GM13977 (cell line): Measurements from ENCODE around the gene TDRD1.

ENCODE experiments used
- DNase-seq: peaks from one replicate; pipeline ENCODE4 v3.0.0; 2012; ENCODE audit warnings: low spot score
- in situ Hi-C: fragments of 300-500 bp; cut with MboI; formaldehyde crosslinking; loops from one replicate; pipeline ENCODE4 v1.12.0; 2022; ENCODE audit warnings: low sequenced_read_pairs, low pct_unique_long_range_greater_than_20kb, mixed read lengths, inconsistent platforms; ENCODE audit not compliant: unreplicated experiment
- TF ChIP-seq, protein P1 (sequence below): IDR thresholded peaks from 2 replicates; pipeline ENCODE4 v1.5.1; 2012; ENCODE audit warnings: mild to moderate bottlenecking, control low read depth; ENCODE audit not compliant: insufficient read depth; ENCODE audit errors: extremely low read depth, missing control alignments

TDRD1 gene

DNA sequence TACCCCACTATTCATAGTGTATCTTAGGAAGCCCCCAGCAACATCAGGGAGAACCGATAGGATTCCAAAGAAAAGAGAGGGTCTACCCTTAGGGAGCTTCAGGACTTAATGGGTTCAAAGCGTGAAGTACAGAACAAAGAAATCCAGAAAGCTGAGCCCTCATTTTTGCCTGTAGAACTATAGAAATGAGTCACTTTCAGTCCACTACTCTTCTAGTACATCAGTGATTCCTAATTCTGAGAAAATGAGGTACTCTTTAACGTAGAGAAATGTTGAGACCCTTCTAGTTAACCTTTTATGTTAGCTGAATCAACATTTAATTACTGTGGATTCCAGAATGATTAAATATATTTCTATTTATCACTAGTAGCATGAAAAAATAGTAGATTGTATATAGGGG, 1.8 kb downstream of the TDRD1 start:
- TF ChIP-seq, protein P1, sequence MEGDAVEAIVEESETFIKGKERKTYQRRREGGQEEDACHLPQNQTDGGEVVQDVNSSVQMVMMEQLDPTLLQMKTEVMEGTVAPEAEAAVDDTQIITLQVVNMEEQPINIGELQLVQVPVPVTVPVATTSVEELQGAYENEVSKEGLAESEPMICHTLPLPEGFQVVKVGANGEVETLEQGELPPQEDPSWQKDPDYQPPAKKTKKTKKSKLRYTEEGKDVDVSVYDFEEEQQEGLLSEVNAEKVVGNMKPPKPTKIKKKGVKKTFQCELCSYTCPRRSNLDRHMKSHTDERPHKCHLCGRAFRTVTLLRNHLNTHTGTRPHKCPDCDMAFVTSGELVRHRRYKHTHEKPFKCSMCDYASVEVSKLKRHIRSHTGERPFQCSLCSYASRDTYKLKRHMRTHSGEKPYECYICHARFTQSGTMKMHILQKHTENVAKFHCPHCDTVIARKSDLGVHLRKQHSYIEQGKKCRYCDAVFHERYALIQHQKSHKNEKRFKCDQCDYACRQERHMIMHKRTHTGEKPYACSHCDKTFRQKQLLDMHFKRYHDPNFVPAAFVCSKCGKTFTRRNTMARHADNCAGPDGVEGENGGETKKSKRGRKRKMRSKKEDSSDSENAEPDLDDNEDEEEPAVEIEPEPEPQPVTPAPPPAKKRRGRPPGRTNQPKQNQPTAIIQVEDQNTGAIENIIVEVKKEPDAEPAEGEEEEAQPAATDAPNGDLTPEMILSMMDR, result no peak
- DNase-seq, result peak; percentile 48
- in situ Hi-C loops, result no loop called here

DNA sequence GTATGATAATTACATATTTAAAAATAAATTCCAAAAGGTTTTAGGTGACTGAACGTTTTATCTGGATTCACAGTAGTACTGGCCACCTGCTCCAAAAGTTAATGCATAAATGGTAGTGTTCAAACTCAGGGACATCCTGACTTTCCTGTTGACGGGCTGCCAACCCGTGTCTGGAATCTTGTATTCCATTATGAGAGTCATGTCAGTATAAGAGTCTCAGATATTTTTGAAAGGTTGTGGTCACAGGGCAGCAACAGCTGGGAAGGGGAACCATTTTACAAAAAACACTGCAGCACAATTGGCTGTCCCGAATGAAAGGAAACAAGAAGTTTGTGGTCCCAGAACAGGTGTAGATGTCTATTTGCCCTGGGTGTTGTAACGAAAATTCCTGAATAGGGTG, 2.8 kb downstream of the TDRD1 start:
- DNase-seq, result no peak
- TF ChIP-seq, protein P1, result no peak
- in situ Hi-C loops, result no loop called here

DNA sequence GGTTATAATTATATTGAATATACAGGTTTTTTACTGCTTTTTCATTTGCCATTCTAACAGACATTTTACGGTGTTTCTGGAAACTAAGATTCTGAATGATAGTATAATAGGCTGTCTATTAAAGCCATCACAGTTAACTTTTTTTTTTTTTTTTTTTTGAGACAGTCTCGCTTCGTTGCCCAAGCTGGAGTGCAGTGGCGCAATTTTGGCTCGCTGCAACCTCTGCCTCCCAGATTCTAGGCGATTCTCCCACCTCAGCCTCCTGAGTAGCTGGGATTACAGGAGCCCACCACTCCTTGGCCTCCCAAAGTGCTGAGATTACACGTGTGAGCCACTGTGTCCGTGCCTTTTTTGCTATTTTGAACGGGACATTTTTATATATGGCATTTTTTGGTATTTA, 4.4 kb downstream of the TDRD1 start:
- TF ChIP-seq, protein P1, result no peak
- DNase-seq, result no peak
- in situ Hi-C loops, result no loop called here

GRCh38 chr10:114184276-114184675, 5.1 kb downstream of the TDRD1 start:
- TF ChIP-seq, protein P1, result no peak
- DNase-seq, result no peak
- in situ Hi-C loops, result no loop called here

DNA sequence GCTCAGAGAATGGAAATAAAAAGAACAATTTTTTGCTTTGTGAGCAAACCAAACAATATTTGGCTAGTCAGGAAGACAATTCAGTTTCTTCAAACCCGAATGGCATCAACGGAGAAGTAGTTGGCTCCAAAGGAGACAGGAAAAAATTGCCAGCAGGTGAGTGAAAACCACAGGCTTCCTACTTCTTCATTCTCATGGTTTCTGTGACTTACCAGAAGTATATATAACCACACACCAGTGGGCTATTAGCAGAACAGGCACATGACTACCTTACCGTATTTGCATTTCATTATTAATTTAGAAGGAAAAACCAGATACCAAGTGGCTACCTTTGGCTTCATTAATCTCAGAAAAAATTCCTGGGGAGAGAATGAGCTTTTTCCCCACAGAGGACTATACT, 8.8 kb downstream of the TDRD1 start:
- in situ Hi-C loops, result no loop called here
- no peak for DNase-seq
- TF ChIP-seq, protein P1, result no peak

DNA sequence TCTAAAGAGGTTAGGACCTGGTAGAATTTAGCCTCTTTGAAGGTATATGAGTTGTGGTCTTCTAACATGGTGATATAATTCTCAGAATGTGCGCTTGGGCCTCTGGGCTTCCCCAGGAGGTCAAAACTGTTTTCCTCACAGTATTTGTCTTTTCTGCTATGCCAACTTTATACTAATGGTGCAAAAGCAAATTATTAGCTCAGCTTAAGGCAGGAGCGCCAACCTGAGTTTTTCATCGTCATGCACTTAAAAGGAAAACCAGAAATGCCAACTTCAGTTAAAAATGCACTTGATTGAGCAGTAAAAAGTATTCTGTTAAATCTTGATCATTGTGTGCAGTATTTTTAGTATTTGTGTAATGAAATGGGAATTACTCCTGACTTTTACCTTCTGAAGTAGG, 9.7 kb downstream of the TDRD1 start:
- no peak for DNase-seq
- TF ChIP-seq, protein P1, result no peak
- in situ Hi-C loops, result no loop called here

DNA sequence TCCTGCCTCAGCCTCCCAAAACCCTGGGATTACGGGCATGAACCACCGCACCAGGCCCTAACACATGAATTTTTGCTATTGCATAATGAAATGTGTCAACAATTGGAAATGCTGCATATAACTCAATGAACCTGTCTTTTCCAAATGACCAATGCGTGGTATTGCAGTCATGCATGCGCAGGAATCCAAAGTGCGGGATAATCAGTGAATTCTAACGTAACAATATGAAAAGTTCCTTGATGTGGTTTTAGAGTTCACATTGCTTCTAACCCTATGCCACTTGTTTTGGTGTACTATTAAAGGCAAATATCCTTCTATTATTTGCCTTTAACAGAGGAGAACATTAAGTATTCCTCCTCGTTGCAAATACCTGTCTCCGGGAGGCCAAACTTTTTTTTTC, 10.5 kb downstream of the TDRD1 start:
- DNase-seq, result no peak
- TF ChIP-seq, protein P1, result no peak
- in situ Hi-C loops, result no loop called here
